Hindlimb muscle (tissue), 1 donor: ENCODE measurements around the gene GRK3. TPM values are rescaled to one million over a fixed set of nuclear protein-coding genes. Genes with fewer than 3 reads are reported as not detected.
"Not testable (repeated sequence)": the region's sequence is repeated elsewhere in the genome, so short reads cannot be mapped to it uniquely, and the experiment has no call there.

Experiments used
- DNase-seq: peaks from one replicate; pipeline ENCODE4 v3.0.0-alpha.2; 2013
- polyA plus RNA-seq: library from polyadenylated mRNA; unstranded; fragments of 120-200 nt; gene quantifications from one replicate; pipeline ENCODE4 v1.2.1, GENCODE V29; 2013; ENCODE audit not compliant: insufficient read length

GRK3 gene
- polyA plus RNA-seq, 1 donor = 9.0 TPM

GRCh38 chr22:25573841-25574240, 9.4 kb downstream of the GRK3 start:
- no peak for DNase-seq

GRCh38 chr22:25574736-25575135, 10.3 kb downstream of the GRK3 start:
- DNase-seq = no peak

- DNase-seq = not testable (repeated sequence)
These were observed 11.4 kb downstream of the GRK3 start for GRCh38 chr22:25575674-25576392.

GRCh38 chr22:25581452-25581851, 17.0 kb downstream of the GRK3 start:
- not testable (repeated sequence) for DNase-seq

- DNase-seq = no peak
These were observed 18.5 kb downstream of the GRK3 start for GRCh38 chr22:25582946-25583345.

GRCh38 chr22:25584993-25585392, 20.5 kb downstream of the GRK3 start:
- not testable (repeated sequence) for DNase-seq

GRCh38 chr22:25589664-25590063, 25.2 kb downstream of the GRK3 start:
- not testable (repeated sequence) for DNase-seq

GRCh38 chr22:25593323-25593722, 28.8 kb downstream of the GRK3 start:
- DNase-seq = not testable (repeated sequence)

GRCh38 chr22:25598609-25599008, 34.1 kb downstream of the GRK3 start:
- DNase-seq = no peak

- no peak for DNase-seq
These were observed 38.0 kb downstream of the GRK3 start for GRCh38 chr22:25602445-25602844.

- DNase-seq = no peak
These were observed 38.4 kb downstream of the GRK3 start for GRCh38 chr22:25602916-25603315.

GRCh38 chr22:25605146-25605545, 40.7 kb downstream of the GRK3 start:
- not testable (repeated sequence) for DNase-seq

GRCh38 chr22:25605565-25605964, 41.1 kb downstream of the GRK3 start:
- DNase-seq = not testable (repeated sequence)

- DNase-seq = not testable (repeated sequence)
These were observed 46.8 kb downstream of the GRK3 start for GRCh38 chr22:25611284-25611683.

- not testable (repeated sequence) for DNase-seq
These were observed 48.7 kb downstream of the GRK3 start for GRCh38 chr22:25613131-25613530.

GRCh38 chr22:25613558-25613957, 49.1 kb downstream of the GRK3 start:
- DNase-seq = not testable (repeated sequence)

- DNase-seq = not testable (repeated sequence)
These were observed 50.3 kb downstream of the GRK3 start for GRCh38 chr22:25614791-25615190.

GRCh38 chr22:25621986-25622385, 57.5 kb downstream of the GRK3 start:
- DNase-seq = no peak

- no peak for DNase-seq
These were observed 58.8 kb downstream of the GRK3 start for GRCh38 chr22:25623310-25623734.

GRCh38 chr22:25623851-25624250, 59.4 kb downstream of the GRK3 start:
- no peak for DNase-seq

- DNase-seq = no peak
These were observed 60.0 kb downstream of the GRK3 start for GRCh38 chr22:25624476-25624875.

- not testable (repeated sequence) for DNase-seq
These were observed 61.5 kb downstream of the GRK3 start for GRCh38 chr22:25625747-25626623.

GRCh38 chr22:25626624-25626990, 62.1 kb downstream of the GRK3 start:
- DNase-seq = no peak
